ENCODE data around the gene SLC38A8. TPM values are rescaled to one million over a fixed set of nuclear protein-coding genes. Genes with fewer than 3 reads are reported as not detected.

Gene SLC38A8
- total RNA-seq, 1 experiment from 2014 or later: 0.35 TPM

DNA sequence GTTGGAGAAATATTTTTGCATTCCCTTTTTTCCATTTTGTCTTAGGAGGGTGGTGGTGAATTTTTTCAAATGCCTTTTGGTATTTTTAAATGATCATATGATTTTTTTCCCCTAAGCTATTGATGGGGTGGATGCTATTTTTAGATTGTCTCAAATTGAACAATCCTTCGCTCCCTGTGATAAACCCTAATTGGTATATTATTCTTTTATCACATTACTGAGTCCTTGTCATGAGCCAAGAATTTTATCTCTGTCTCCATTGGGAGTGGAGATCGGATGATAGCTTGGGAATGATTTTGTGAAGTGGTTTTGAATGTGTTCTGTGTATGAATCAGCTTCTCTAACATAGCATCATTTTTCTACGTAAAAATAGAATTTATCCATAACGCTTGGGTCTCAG is 59.1 kb downstream of the SLC38A8 start:
- H3K27ac Mint-ChIP-seq: no peak overlapping the region
- WGBS (ENCODE audit: extremely low coverage, insufficient read length, low lambda C conversion rate): no CpG with 5 or more reads among the region's 4 CpGs
- no peak overlapping the region for H3K4me3 Mint-ChIP-seq
- H2BK15ac ChIP-seq (ENCODE audit: low read depth, low read length): no peak overlapping the region
- no peak overlapping the region for H3K14ac ChIP-seq (ENCODE audit: insufficient read depth, low read length)
- H2BK20ac ChIP-seq (ENCODE audit: low read depth, low read length, poor library complexity, severe bottlenecking): no peak overlapping the region
- no peak overlapping the region for H2BK5ac ChIP-seq (ENCODE audit: insufficient read length, low read length)
- no peaks in the 10 kb centered on the region for H3K4me1 ChIP-seq (ENCODE audit: insufficient read depth, low read length)
- no peak overlapping the region for H3T11ph ChIP-seq (ENCODE audit: low read length)
- H4K20me1 ChIP-seq (ENCODE audit: control insufficient read depth, insufficient read depth, insufficient read length): no peaks in the 10 kb centered on the region
- H4K91ac ChIP-seq (ENCODE audit: insufficient read length, low read depth, low read length): no peak overlapping the region
- H2BK12ac ChIP-seq (ENCODE audit: insufficient read length, low read depth, low read length): no peak overlapping the region
- DNase-seq: no peak
- H3K4me1 Mint-ChIP-seq: peaks cover 22 to 27% of the 10 kb centered on the region in 2 experiments
- H3K56ac ChIP-seq (ENCODE audit: insufficient read length, low read depth, low read length): no peak overlapping the region
- H3K9me3 Mint-ChIP-seq: peaks cover 7 to 9% of the 10 kb centered on the region in 2 experiments
- H3K36me3 Mint-ChIP-seq (ENCODE audit: insufficient read depth in 1 of 3, low read depth in 3 of 3): peaks cover 11 to 31% (median 21%) of the 10 kb centered on the region in 3 experiments
- H3K23ac ChIP-seq (ENCODE audit: insufficient read length, low read depth, low read length): no peak overlapping the region
- no peak overlapping the region for H2AFZ ChIP-seq (ENCODE audit: low read length)
- no peaks in the 10 kb centered on the region for H3K23me2 ChIP-seq (ENCODE audit: insufficient read length, low read depth, low read length, poor library complexity, severe bottlenecking)
- no peak overlapping the region for H3K18ac ChIP-seq (ENCODE audit: insufficient read length, low read depth, low read length)
- no peak overlapping the region for H2BK120ac ChIP-seq (ENCODE audit: low read depth, low read length, poor library complexity, severe bottlenecking)
- TF ChIP-seq, protein P1, sequence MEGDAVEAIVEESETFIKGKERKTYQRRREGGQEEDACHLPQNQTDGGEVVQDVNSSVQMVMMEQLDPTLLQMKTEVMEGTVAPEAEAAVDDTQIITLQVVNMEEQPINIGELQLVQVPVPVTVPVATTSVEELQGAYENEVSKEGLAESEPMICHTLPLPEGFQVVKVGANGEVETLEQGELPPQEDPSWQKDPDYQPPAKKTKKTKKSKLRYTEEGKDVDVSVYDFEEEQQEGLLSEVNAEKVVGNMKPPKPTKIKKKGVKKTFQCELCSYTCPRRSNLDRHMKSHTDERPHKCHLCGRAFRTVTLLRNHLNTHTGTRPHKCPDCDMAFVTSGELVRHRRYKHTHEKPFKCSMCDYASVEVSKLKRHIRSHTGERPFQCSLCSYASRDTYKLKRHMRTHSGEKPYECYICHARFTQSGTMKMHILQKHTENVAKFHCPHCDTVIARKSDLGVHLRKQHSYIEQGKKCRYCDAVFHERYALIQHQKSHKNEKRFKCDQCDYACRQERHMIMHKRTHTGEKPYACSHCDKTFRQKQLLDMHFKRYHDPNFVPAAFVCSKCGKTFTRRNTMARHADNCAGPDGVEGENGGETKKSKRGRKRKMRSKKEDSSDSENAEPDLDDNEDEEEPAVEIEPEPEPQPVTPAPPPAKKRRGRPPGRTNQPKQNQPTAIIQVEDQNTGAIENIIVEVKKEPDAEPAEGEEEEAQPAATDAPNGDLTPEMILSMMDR (conservative IDR thresholded peaks at IDR 0.05): no peak
- no peak overlapping the region for H3K4ac ChIP-seq (ENCODE audit: low read depth, low read length)
- no peaks in the 10 kb centered on the region for H3K79me1 ChIP-seq (ENCODE audit: insufficient read depth, low read depth, low read length, poor library complexity, severe bottlenecking)
- H3K27me3 Mint-ChIP-seq (ENCODE audit: low read depth): peaks cover 8% of the 10 kb centered on the region
- H3K27ac ChIP-seq (ENCODE audit: insufficient read length, low read depth, low read length): no peak overlapping the region
- no peaks in the 10 kb centered on the region for H3K27me3 ChIP-seq (ENCODE audit: insufficient read depth, low read length)
- H4K5ac ChIP-seq (ENCODE audit: insufficient read length, low read depth, low read length): no peak overlapping the region
- H4K8ac ChIP-seq (replicated peaks; ENCODE audit: insufficient read length, low read depth, low read length): no peak overlapping the region
- H3K4me2 ChIP-seq (ENCODE audit: insufficient read depth, insufficient read length, low read length): no peak overlapping the region
- peaks cover 6% of the 10 kb centered on the region for H3K9me3 ChIP-seq (ENCODE audit: control insufficient read depth, low read depth, low read length)
- H3K79me2 ChIP-seq (ENCODE audit: insufficient read depth, low read length): no peaks in the 10 kb centered on the region
- H3K9ac ChIP-seq (ENCODE audit: extremely low read depth, insufficient read length, low read length): no peak overlapping the region
- H2AK5ac ChIP-seq (ENCODE audit: insufficient read length, low read length): no peak overlapping the region
